ENCODE measurements around the gene ZBTB7C. TPM values are rescaled to one million over a fixed set of nuclear protein-coding genes. Genes with fewer than 3 reads are reported as not detected.

The ZBTB7C gene
- polyA plus RNA-seq, 2 of the 4 experiments (the other 2 are of a cell fraction), result 0.10 to 0.12 TPM

GRCh38 chr18:48164701-48165100 lies 244.5 kb downstream of the ZBTB7C start:
- DNase-seq (ENCODE audit: low read depth in 1 of 2, low spot score in 1 of 2) (no peak), FAIRE-seq (no peak), ATAC-seq (no peak)
- Histone ChIP-seq H3K4me1 (peaks cover 8% of the 10 kb centered on the region; the same call in 1 of the 3 replicates), H3K9me3 (no peaks in the 10 kb centered on the region), H3K4me3 (no peak overlapping the region), H3K27ac (no peak overlapping the region), H3K4me2 (no peak overlapping the region)
- CTCF ChIA-PET, result interaction anchor here (1.2 kb wide), 1 partner anchor 29 kb away, joined by 3 read pairs; no protein-coding TSS in a partner anchor
- POLR2A ChIA-PET, result no interaction called here
- TF ChIP-seq JUNB (IDR thresholded peaks at IDR 0.05) (no peak), SREBF2 (IDR thresholded peaks at IDR 0.05) (no peak), ZFP36 (IDR thresholded peaks at IDR 0.05; ENCODE audit: borderline replicate concordance, partially characterized antibody) (no peak), JUN (IDR thresholded peaks at IDR 0.05) (no peak), RCOR1 (IDR thresholded peaks at IDR 0.05; ENCODE audit: low read depth, low read length) (no peak), EP300 (IDR thresholded peaks at IDR 0.05) (no peak)
- TF ChIP-seq, protein P1, sequence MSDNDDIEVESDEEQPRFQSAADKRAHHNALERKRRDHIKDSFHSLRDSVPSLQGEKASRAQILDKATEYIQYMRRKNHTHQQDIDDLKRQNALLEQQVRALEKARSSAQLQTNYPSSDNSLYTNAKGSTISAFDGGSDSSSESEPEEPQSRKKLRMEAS (IDR thresholded peaks at IDR 0.05), result no peak
- WGBS (ENCODE audit: missing lambda C conversion rate), result 0% methylated on average over 1 of the region's 1 CpG

GRCh38 chr18:48164116-48164515 lies 245.1 kb downstream of the ZBTB7C start:
- H3K9me3 ChIP-seq, result no peaks in the 10 kb centered on the region
- FAIRE-seq, result no peak
- TF ChIP-seq, protein P2, sequence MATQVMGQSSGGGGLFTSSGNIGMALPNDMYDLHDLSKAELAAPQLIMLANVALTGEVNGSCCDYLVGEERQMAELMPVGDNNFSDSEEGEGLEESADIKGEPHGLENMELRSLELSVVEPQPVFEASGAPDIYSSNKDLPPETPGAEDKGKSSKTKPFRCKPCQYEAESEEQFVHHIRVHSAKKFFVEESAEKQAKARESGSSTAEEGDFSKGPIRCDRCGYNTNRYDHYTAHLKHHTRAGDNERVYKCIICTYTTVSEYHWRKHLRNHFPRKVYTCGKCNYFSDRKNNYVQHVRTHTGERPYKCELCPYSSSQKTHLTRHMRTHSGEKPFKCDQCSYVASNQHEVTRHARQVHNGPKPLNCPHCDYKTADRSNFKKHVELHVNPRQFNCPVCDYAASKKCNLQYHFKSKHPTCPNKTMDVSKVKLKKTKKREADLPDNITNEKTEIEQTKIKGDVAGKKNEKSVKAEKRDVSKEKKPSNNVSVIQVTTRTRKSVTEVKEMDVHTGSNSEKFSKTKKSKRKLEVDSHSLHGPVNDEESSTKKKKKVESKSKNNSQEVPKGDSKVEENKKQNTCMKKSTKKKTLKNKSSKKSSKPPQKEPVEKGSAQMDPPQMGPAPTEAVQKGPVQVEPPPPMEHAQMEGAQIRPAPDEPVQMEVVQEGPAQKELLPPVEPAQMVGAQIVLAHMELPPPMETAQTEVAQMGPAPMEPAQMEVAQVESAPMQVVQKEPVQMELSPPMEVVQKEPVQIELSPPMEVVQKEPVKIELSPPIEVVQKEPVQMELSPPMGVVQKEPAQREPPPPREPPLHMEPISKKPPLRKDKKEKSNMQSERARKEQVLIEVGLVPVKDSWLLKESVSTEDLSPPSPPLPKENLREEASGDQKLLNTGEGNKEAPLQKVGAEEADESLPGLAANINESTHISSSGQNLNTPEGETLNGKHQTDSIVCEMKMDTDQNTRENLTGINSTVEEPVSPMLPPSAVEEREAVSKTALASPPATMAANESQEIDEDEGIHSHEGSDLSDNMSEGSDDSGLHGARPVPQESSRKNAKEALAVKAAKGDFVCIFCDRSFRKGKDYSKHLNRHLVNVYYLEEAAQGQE (IDR thresholded peaks at IDR 0.05), result no peak
- no peak for TF ChIP-seq POLR2AphosphoS2 (conservative IDR thresholded peaks at IDR 0.05; ENCODE audit: low read length)
- TF ChIP-seq JUN (IDR thresholded peaks at IDR 0.05), result no peak
- TF ChIP-seq NPAS2 (CRISPR knock-in tag; IDR thresholded peaks at IDR 0.05; ENCODE audit: borderline replicate concordance), result no peak
- TF ChIP-seq SREBF2 (IDR thresholded peaks at IDR 0.05), result no peak
- no peak for TF ChIP-seq RAD21 (conservative IDR thresholded peaks at IDR 0.05 in 1 of 2, IDR thresholded peaks at IDR 0.05 in 1 of 2)
- no peak for TF ChIP-seq HEYL (CRISPR knock-in tag; IDR thresholded peaks at IDR 0.05)
- TF ChIP-seq NFE2L2 (conservative IDR thresholded peaks at IDR 0.05; ENCODE audit: low read length), result no peak
- TF ChIP-seq HDAC2 (IDR thresholded peaks at IDR 0.05), result no peak
- TF ChIP-seq, protein P3, sequence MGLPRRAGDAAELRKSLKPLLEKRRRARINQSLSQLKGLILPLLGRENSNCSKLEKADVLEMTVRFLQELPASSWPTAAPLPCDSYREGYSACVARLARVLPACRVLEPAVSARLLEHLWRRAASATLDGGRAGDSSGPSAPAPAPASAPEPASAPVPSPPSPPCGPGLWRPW (IDR thresholded peaks at IDR 0.05), result no peak
- TF ChIP-seq PHF8 (IDR thresholded peaks at IDR 0.05; ENCODE audit: borderline replicate concordance, low read depth), result no peak
- TF ChIP-seq EHF (CRISPR knock-in tag; IDR thresholded peaks at IDR 0.05), result no peak
- H3K4me3 ChIP-seq, result no peak overlapping the region
- ATAC-seq, result no peak
- no peak overlapping the region for H3K27ac ChIP-seq
- CTCF ChIA-PET, result no interaction called here
- 90% methylated on average over 4 of the region's 4 CpGs for WGBS (ENCODE audit: missing lambda C conversion rate)
- H3K4me2 ChIP-seq, result no peak overlapping the region
- DNase-seq (ENCODE audit: low read depth in 1 of 2, low spot score in 1 of 2), result no peak
- peaks cover 8% of the 10 kb centered on the region; the same call in 1 of the 3 replicates for H3K4me1 ChIP-seq
- POLR2A ChIA-PET, result no interaction called here

GRCh38 chr18:48163738-48164115 lies 245.5 kb downstream of the ZBTB7C start:
- TF ChIP-seq CHD2 (IDR thresholded peaks at IDR 0.05; ENCODE audit: low read length, partially characterized antibody) (no peak), PBX3 (IDR thresholded peaks at IDR 0.05) (no peak), USF2 (IDR thresholded peaks at IDR 0.05) (no peak), MYC (IDR thresholded peaks at IDR 0.05; ENCODE audit: borderline replicate concordance, low read length) (no peak), EHMT2 (IDR thresholded peaks at IDR 0.05; ENCODE audit: low read depth) (no peak)
- CTCF ChIA-PET, result no interaction called here
- ATAC-seq (no peak), DNase-seq (ENCODE audit: low read depth in 1 of 2, low spot score in 1 of 2) (no peak), FAIRE-seq (no peak)
- POLR2A ChIA-PET, result no interaction called here
- H3K4me2 ChIP-seq, result no peak overlapping the region
- H3K4me1 ChIP-seq, result peaks cover 8% of the 10 kb centered on the region; the same call in 1 of the 3 replicates
- H3K9me3 ChIP-seq, result no peaks in the 10 kb centered on the region
- no peak overlapping the region for H3K4me3 ChIP-seq
- WGBS (ENCODE audit: missing lambda C conversion rate), result 47% methylated on average over 3 of the region's 3 CpGs
- no peak overlapping the region for H3K27ac ChIP-seq

Data from A549 (cell line).